HG03175 (cell line): ENCODE results near the gene ZNF845.
"Not testable (repeated sequence)": the region's sequence is repeated elsewhere in the genome, so short reads cannot be mapped to it uniquely, and the experiment has no call there.

Experiments used
- ATAC-seq: cut with Tn5 transposase; IDR thresholded peaks from one replicate; pipeline ENCODE4 v1.9.1; 2021; ENCODE audit warnings: mild to moderate bottlenecking, moderate library complexity; ENCODE audit not compliant: unreplicated experiment

Gene ZNF845

DNA sequence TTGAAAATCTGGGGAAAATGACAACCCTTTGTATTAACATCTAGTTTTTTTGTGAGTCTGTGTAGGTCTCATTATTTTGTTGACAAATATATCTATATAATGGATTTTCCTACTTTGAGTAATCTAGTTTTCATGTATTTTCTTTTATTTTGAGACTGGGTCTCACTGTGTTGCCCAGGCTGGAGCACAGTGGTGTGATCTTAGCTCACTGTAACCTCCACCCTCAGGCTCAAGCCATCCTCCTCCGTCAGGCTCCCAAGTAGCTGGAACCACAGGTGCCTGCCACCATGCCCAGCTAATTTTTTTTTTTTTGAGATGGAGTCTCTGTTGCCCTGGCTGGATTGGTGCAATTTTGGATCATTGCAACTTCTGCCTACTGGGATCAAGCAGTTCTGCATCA is 41.2 kb downstream of the ZNF845 start:
- no peak for ATAC-seq

DNA sequence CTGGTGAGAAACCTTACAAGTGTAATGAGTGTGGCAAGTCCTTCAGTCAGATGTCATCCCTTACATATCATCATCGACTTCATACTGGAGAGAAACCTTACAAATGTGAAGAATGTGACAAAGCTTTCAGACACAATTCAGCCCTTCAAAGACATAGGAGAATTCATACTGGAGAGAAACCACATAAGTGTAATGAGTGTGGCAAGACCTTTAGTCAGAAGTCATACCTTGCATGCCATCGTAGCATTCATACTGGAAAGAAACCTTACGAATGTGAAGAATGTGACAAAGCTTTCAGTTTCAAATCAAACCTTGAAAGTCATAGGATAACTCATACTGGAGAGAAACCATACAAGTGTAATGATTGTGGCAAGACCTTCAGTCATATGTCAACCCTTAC is 47.8 kb downstream of the ZNF845 start:
- ATAC-seq: no peak

DNA sequence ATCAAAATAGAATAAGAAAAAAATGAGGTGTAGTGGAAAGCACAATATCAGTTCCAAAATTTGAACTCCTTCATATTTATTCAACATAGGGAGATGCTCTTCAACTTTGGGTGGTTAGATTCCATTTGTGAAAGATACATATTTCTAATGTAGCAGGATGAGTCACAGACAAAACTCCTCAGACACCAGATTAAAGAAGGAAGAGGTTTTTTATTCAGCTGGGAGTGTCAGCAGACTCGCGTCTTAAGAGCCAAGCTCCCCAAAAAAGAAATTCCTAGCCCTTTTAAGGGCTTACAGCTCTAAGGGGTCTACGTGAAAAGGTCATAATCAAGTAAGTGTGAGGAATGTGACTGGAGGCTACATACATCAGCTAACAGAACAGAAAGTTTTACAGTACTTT is 54.6 kb downstream of the ZNF845 start:
- ATAC-seq: no peak

DNA sequence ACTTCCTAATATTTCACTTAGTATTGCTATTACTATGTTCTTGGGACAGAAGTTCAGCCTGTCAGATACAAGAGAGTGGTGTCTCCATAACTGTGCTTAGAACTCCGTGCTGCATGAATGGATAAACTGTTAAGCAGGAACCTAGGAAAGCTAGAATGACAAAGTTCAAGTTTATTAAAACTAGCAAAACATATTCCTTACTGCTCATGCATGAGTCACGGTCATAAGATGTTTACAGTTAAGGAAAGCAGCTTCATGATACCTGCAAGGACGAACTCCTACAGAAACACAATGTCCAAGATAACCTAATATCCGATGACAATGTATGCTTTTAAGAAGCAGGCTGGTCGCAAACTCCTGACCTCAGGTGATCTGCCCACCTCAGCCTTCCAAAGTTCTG is 55.4 kb downstream of the ZNF845 start:
- ATAC-seq: no peak

DNA sequence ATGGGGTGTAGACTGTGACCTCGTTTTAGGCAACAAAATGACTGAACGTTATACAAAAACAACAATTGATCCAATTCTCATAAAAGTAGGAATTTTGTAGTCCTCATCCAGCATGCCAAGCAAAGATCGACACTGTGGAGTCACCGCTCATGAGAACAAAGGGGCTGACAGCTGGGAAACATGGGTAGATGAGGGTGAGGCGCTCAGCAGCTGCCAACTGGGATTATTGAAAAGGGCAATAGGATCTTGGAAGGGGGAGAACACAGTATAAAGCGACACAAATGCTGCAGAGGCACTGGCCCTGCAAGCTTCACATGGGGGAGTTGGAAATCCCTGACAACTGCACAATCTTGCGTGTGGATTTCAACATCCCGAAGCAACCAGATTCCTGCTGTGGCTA is 56.0 kb downstream of the ZNF845 start:
- ATAC-seq: no peak

DNA sequence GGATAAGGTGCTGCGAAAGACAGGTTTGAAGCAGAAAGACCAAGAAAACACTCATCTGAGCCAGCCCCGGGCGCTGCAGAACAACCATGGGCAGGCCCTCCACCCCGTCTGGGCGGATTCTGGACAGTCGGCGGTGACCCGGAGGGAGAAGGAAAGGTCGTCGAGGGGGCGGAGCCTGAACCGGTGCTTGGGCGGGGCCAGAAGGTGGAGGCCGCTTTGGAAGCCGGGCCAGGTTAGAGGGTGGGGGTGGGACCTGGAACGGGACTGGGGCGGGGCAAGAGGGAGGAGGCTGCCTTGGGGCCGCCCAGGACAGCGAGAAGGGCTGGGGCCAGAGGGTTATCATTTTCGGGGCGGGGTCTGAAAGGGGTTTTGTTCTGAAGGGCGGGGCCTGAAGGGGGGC is 56.4 kb downstream of the ZNF845 start:
- ATAC-seq: no peak

DNA sequence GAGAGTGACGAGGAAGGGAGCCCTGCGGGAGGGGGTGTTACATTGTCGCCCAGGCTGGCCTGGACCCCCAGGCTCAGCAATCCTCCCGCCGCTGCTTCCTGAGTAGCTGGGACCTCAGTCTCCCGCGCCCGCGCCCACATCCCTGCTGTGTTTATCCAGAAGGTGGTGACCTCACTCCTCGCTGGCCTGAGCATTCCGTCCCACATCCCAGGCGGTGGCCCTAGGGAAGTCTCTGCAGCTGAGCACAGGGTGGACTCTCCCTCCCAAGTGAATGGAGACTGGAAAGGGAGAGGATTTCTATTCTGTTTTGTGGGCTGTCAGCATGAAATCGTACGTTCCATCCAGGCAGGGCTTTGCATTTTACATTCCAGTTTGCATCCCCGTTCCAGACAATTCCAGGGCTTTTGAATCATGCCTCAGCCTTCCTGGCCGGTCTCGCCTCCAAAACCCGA is 61.0 kb downstream of the ZNF845 start:
- peak; percentile 15 for ATAC-seq

DNA sequence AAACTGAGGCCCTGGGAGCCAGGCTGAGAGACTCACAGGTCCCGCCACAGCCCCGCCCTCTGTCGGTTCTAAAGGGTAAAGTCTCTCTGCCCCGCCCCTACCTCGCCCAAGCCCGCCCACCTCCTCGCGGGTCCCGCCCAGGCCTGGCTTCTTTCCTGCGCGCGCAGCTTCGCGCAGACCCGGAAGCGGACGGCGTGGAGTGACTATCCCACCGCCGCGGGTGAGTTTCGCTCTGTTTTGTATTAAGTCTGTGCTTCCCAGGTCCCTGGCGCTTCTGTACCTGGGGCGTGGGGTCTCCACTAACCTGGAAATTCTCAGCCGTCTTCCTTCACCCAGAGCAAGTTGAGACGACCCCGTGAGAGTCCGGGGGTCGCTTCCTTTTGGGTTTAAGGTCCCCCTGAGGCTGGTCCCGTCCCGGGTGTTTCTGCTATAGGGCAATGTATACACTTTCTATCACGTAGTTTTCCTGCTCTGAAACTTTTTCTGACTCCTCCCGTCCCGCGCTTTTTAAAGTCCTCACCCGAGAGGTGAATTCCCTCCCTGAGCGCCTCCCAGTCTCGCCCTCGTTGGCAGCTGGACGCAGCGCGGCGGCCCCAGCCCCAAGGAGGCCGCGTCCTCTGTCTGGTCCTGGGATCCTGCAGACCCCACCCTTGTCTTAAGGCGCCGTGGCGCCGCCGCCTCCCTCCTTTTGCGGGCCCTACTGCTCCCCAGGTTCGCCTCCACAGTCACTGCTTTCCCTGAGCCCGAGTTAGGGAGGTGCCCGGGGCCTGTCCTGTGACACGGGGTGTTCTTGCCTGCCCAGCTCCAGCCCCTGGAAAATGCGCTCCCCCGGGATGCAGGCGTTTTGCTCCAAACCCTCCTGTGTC is 61.7 kb downstream of the ZNF845 start, which contains the start of gene ZNF765:
TSS of gene ZNF765 (plus strand) at position 176 of the 866 bp plus-strand sequence. CDS start 2,867 bp downstream, outside the sequence.
- ATAC-seq: peak; percentile 90

DNA sequence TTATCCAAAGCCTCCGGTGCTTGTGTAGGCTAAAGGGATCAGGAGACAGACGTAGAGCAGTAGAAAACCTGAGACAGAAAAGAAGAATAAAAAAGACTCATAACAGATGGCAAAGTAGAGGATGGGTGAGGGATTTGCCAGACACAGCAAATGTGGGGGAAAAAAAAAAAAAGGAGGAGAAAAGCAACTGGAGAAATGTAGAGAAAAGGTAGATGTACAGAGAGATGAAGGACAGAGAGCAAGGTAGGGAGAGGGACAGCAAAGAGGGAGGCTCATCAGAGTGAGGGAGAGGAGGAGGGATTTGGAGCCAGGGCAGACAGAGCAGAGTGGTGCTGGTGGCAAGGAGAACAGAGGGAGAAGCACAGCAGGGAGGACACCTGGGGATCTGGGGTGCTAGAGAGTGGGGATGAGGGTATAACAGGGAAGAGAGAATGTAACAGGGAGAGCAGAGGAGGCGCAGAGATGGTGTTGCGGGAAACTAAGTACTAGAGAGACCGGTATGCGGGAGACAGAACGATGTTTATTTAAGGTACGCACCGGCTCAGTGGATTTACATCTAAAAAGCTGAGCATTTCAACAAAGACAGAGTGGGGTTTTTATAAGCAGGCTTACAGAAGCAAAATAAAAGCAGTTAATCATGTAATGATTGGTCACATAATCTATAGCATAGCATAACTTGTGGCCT is 62.4 kb downstream of the ZNF845 start:
- ATAC-seq: not testable (repeated sequence)

DNA sequence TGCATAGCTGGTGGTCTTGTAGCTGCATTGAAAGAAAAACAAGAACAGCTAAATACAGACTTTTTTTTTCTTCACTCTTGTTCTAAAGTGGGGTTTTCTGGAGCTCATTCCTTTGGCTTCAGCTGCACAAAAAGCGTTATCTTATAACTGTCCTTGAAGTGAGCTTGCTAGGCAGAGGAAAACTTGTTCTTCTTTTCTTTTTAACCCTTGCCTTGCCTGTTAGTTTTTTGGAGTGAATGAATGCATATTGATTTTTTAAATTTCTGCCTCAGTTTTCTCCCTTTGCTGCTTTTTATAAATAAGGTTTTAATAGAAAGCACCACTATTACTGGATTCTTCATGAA is 62.9 kb downstream of the ZNF845 start:
- ATAC-seq: no peak

DNA sequence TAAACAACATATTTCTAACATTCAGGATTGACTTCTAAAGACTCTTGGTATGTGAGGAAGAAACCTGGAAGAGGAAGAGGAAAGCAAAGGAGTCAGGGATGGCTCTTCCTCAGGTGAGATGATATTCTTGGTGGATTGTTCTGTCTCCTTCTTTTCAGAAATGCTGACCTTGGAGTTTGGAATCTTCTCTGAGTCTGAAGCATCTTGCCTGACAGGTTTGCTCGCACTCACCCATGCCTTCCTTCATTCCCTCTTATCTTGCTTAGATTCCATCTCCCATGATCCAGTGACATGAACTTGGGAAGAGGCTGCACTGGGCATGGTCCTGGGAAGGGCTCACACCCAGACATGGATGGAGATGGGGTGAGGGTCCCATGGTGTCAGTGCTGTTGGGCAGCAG is 64.4 kb downstream of the ZNF845 start:
- not testable (repeated sequence) for ATAC-seq
